GM19452 (cell line): Measurements from ENCODE around the gene IGSF23.
"Not testable (repeated sequence)": the region's sequence is repeated elsewhere in the genome, so short reads cannot be mapped to it uniquely, and the experiment has no call there.

Experiments
- ATAC-seq: cut with Tn5 transposase; IDR thresholded peaks from one replicate; pipeline ENCODE4 v1.9.1; 2021; ENCODE audit not compliant: unreplicated experiment

The IGSF23 gene

GRCh38 chr19:44587963-44588770 lies 25.2 kb upstream of the IGSF23 start:
- ATAC-seq = no peak

- ATAC-seq = no peak
Observed at GRCh38 chr19:44588771-44589112, 24.6 kb upstream of the IGSF23 start.

- no peak for ATAC-seq
Observed at GRCh38 chr19:44590245-44591059, 22.9 kb upstream of the IGSF23 start.

GRCh38 chr19:44591340-44591993 lies 21.9 kb upstream of the IGSF23 start:
- ATAC-seq = not testable (repeated sequence)

- ATAC-seq = no peak
Observed at GRCh38 chr19:44592451-44592890, 20.9 kb upstream of the IGSF23 start.

- no peak for ATAC-seq
Observed at GRCh38 chr19:44593294-44593693, 20.1 kb upstream of the IGSF23 start.

GRCh38 chr19:44593866-44594266 lies 19.5 kb upstream of the IGSF23 start:
- not testable (repeated sequence) for ATAC-seq

GRCh38 chr19:44596428-44597130 lies 16.8 kb upstream of the IGSF23 start:
- no peak for ATAC-seq

- ATAC-seq = no peak
Observed at GRCh38 chr19:44597131-44597491, 16.3 kb upstream of the IGSF23 start.

- ATAC-seq = no peak
Observed at GRCh38 chr19:44598355-44598754, 15.0 kb upstream of the IGSF23 start.

GRCh38 chr19:44598880-44599279 lies 14.5 kb upstream of the IGSF23 start:
- no peak for ATAC-seq

- ATAC-seq = no peak
Observed at GRCh38 chr19:44600466-44600865, 12.9 kb upstream of the IGSF23 start.

GRCh38 chr19:44602081-44602480 lies 11.3 kb upstream of the IGSF23 start:
- ATAC-seq = no peak

- ATAC-seq = no peak
Observed at GRCh38 chr19:44603201-44603945, 10.0 kb upstream of the IGSF23 start.

GRCh38 chr19:44604241-44604640 lies 9.1 kb upstream of the IGSF23 start:
- ATAC-seq = no peak

- ATAC-seq = no peak
Observed at GRCh38 chr19:44605547-44605946, 7.8 kb upstream of the IGSF23 start.

- no peak for ATAC-seq
Observed at GRCh38 chr19:44607049-44607448, 6.3 kb upstream of the IGSF23 start.

GRCh38 chr19:44607917-44608316 lies 5.4 kb upstream of the IGSF23 start:
- ATAC-seq = no peak

- no peak for ATAC-seq
Observed at GRCh38 chr19:44608391-44608821, 5.0 kb upstream of the IGSF23 start.

GRCh38 chr19:44609219-44609618 lies 4.1 kb upstream of the IGSF23 start:
- no peak for ATAC-seq
